ENCODE results near the gene GLS.

DNA sequence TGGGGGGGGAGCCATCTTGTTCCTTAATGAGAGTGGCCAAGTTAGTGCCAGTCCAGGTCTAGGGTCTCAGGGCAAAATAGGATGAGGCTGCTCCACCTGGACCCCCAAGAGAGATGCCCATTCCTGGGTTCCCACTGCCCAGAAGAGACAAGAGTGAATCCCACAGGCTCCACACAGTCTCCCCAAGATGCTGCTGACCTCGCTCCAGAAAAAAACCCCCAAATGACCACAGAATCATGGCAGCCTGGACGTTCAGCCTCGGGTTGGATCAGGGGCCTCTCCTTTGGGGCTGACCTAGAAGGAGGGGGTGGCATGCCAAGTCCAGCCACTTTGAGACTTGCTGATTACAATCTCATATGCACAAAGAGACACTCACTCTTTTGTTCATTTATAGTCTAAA is 108.3 kb downstream of the GLS start:
- TF ChIP-seq CTCF (conservative IDR thresholded peaks at IDR 0.05 in 1 of 2, IDR thresholded peaks at IDR 0.05 in 1 of 2; ENCODE audit: extremely low read depth in 1 of 2, insufficient read depth in 1 of 2, low read depth in 1 of 2, low read length in 2 of 2) = no peak
- no peak for TF ChIP-seq EZH2 (IDR thresholded peaks at IDR 0.05; ENCODE audit: borderline replicate concordance, low read length)
